HK-2 (cell line): Measurements from ENCODE around the gene RAB17.

Experiments
- DNase-seq: peaks from one replicate; pipeline ENCODE4 v3.0.0-alpha.2; 2018; ENCODE audit not compliant: unreplicated experiment

The RAB17 gene

GRCh38 chr2:237564526-237565131 lies 25.9 kb downstream of the RAB17 start:
- DNase-seq = no peak

DNA sequence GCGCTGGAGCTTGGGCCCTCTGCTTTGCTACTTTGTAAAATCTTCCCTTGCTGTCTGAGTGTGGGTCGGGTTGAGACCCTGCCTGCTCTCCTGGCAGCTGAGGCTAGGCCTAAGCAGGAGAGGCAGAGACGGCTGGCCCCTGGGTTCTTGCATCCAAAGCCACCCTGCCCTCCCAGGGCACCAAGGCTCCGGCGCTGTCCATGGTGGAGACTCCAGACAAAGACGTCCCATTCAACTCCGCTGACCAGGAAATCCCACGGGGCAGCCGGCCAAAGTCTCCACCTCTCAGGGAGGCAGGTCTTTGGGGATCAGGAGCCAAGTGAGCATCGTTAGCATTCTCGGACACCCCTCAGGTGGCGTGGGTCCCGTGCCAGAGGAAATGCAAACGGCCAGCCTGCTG lies 26.7 kb downstream of the RAB17 start:
- peak; percentile 20 for DNase-seq

GRCh38 chr2:237561221-237561620 lies 29.3 kb downstream of the RAB17 start:
- DNase-seq = no peak

GRCh38 chr2:237558961-237559641 lies 31.4 kb downstream of the RAB17 start:
- peak; percentile 14 for DNase-seq

- no peak for DNase-seq
These were observed 32.9 kb downstream of the RAB17 start for GRCh38 chr2:237557633-237558015.

- DNase-seq = no peak
These were observed 33.5 kb downstream of the RAB17 start for GRCh38 chr2:237556773-237557632.

GRCh38 chr2:237555560-237555959 lies 35.0 kb downstream of the RAB17 start:
- no peak for DNase-seq

- DNase-seq = no peak
These were observed 36.6 kb downstream of the RAB17 start for GRCh38 chr2:237553948-237554347.

DNA sequence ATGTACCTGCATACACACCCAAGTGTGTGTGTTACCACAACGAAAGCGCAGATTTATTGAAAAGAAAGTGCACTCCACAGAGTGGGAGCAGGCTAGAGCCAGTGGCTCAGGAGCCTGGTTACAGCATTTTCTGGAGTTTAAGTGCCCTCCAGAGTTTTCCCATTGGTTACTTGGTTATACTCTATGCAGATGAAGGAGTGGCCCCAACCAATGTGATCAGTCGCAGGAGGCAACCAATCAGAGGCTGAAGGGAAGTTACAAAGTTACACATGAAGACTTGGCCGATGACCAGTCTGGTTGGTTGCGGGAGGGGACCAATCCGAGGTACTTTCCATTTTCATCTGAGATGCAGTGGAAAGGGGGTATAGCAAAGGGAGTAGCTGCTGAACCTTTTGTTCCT lies 37.6 kb downstream of the RAB17 start:
- no peak for DNase-seq

DNA sequence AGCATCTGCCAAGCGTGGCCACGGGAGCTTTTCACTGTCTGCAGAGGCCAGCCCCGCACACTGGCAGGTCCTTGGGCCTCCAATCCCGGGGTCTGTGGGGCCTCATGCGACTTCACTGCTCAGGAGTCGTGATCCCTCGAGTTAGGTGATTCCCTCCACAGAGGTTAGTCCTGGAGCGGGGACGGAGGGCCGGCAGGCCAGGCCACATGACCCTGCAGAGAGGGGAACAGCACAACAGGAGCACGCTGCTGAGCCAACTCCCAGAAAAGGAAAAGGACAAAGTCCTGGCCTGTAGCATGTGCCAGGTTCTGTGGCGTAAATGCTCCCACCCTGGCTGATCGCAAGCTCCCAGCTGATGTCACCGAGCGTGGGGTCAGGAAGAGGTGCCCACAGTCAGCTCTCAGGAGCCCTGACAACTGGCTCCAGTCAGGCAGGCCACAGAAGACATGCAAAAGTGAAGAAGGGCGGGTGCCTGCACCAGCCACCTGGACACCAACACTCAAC lies 39.4 kb downstream of the RAB17 start:
- no peak for DNase-seq

- no peak for DNase-seq
These were observed 40.7 kb downstream of the RAB17 start for GRCh38 chr2:237549643-237550415.

GRCh38 chr2:237549216-237549615 lies 41.3 kb downstream of the RAB17 start:
- no peak for DNase-seq

- no peak for DNase-seq
These were observed 42.6 kb downstream of the RAB17 start for GRCh38 chr2:237547841-237548416.

GRCh38 chr2:237546876-237547395 lies 43.6 kb downstream of the RAB17 start:
- DNase-seq = no peak

- DNase-seq = no peak
These were observed 44.3 kb downstream of the RAB17 start for GRCh38 chr2:237546040-237546875.

- DNase-seq = no peak
These were observed 48.4 kb downstream of the RAB17 start for GRCh38 chr2:237542001-237542704.

GRCh38 chr2:237541243-237541642 lies 49.3 kb downstream of the RAB17 start:
- no peak for DNase-seq

GRCh38 chr2:237540823-237541222 lies 49.7 kb downstream of the RAB17 start:
- no peak for DNase-seq

- no peak for DNase-seq
These were observed 50.2 kb downstream of the RAB17 start for GRCh38 chr2:237540223-237540775.
